Hepatocyte (in vitro differentiated cells): ENCODE results near the gene SRRT.

Experiments
- CTCF ChIP-seq: fragments of 200-600 bp; sonication (generic); IDR thresholded peaks from 2 replicates; pipeline ENCODE4 v1.5.1; 2016; ENCODE audit warnings: antibody characterized with exemption, mild to moderate bottlenecking; ENCODE audit not compliant: poor library complexity
- EZH2 ChIP-seq: fragments of 200-600 bp; sonication (generic); IDR thresholded peaks from 2 replicates; pipeline ENCODE4 v1.6.1; 2016; ENCODE audit warnings: antibody characterized with exemption, mild to moderate bottlenecking, borderline replicate concordance
- EZH2phosphoT487 ChIP-seq: fragments of 200-600 bp; sonication (generic); IDR thresholded peaks from one replicate; pipeline ENCODE4 v1.6.1; 2018; ENCODE audit warnings: antibody characterized with exemption, mild to moderate bottlenecking, low read depth, moderate library complexity; ENCODE audit not compliant: unreplicated experiment, severe bottlenecking

DNA sequence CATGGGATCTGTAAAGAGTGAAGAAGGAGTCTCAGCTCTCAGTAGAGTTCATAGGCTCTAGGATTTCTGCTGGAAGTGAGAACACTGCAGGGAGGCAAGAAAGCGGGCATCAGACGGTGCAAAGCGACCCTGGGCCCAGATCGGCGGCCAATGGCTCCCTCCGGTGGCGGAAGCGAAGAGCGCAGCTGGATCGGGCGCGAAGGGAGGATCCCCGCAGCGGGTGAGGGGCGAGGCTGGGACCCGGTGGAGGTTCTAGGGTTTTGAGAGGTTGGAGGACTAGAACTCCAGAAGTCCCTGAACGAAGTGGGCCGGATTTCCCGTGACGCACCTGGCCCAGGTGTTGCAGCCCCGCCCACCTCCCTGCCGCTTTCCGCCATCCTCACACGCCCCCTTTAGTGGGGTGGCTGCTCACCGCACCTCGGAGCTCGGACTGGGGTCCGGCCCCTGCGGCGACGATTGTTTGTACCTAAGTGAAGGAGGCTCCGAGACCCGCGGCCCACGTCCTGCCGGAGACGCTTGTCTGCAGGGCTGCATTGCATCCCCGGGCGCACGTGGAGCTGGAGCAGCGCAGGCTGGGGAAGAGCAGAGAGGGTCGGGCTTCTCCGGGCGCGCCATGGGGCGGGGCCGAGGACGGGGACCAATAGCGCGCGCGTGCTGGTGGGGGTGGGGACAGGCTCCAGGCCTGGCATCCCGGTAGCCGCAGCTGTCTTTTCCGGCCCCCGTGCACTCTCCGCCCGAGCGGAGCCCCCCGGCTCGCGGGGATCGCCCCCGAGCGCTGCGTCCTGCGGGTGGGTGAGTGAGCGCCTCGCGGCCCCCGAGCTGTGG lies 22.6 kb upstream of the SRRT start, which contains the start of gene SLC12A9:
- TF ChIP-seq CTCF = peak; percentile 97
- TF ChIP-seq EZH2 = no peak
- no peak for TF ChIP-seq EZH2phosphoT487
